AG09309 (cell line): Measurements from ENCODE around the gene RNASE8.

ENCODE experiments used
- DNase-seq: peaks from one replicate; pipeline ENCODE4 v3.0.0-alpha.2; 2010; ENCODE audit warnings: low read depth
- H3K4me3 ChIP-seq: 2 replicates; pipeline ENCODE4 v1.5.1; 2011; ENCODE audit warnings: mild to moderate bottlenecking, low read depth, low read length, moderate library complexity; ENCODE audit not compliant: control insufficient read depth
- CTCF ChIP-seq: IDR thresholded peaks from 2 replicates; pipeline ENCODE4 v1.5.1; 2011; ENCODE audit warnings: mild to moderate bottlenecking, low read depth, low read length, inconsistent platforms; ENCODE audit not compliant: insufficient read depth, control insufficient read depth; ENCODE audit errors: missing control alignments

The RNASE8 gene

GRCh38 chr14:21073921-21074320, 16.3 kb downstream of the RNASE8 start:
- no peak for TF ChIP-seq CTCF
- no peak for DNase-seq
- no peak overlapping the region for H3K4me3 ChIP-seq

- TF ChIP-seq CTCF, result no peak
- H3K4me3 ChIP-seq, result no peak overlapping the region
- DNase-seq, result no peak
These were observed 17.0 kb downstream of the RNASE8 start for GRCh38 chr14:21074398-21075272.

GRCh38 chr14:21075719-21076437, 18.3 kb downstream of the RNASE8 start:
- no peak for DNase-seq
- no peak for TF ChIP-seq CTCF
- no peak overlapping the region for H3K4me3 ChIP-seq

GRCh38 chr14:21077672-21078071, 20.1 kb downstream of the RNASE8 start:
- no peak for TF ChIP-seq CTCF
- DNase-seq, result no peak

GRCh38 chr14:21078287-21078686, 20.7 kb downstream of the RNASE8 start:
- TF ChIP-seq CTCF, result no peak
- H3K4me3 ChIP-seq, result no peak overlapping the region
- DNase-seq, result no peak

More at GRCh38 chr14:21077672-21078071, 20.1 kb downstream of the RNASE8 start:
- H3K4me3 ChIP-seq, result no peak overlapping the region

- no peak for DNase-seq
- no peak for TF ChIP-seq CTCF
- no peak overlapping the region for H3K4me3 ChIP-seq
These were observed 21.1 kb downstream of the RNASE8 start for GRCh38 chr14:21078726-21079125.
